Spleen (tissue), 7 donors: ENCODE results near the gene ZNF84.

Experiments
- POLR2AphosphoS5 ChIP-seq, 3 donors: sonication (generic); formaldehyde crosslinking; IDR thresholded peaks; one replicate each; pipeline ENCODE4 v1.5.1; 2017; ENCODE audit warnings: antibody characterized with exemption in 3 of 3
- TF ChIP-seq, protein P1 (sequence below), 11 experiments: fragments of 200-600 bp in 7 of 11; fragments of 450-650 bp in 4 of 11; sonication (generic) in 4 of 11; IDR thresholded peaks in 8 of 11; conservative IDR thresholded peaks in 3 of 11; 1 replicate in 7 of 11; 2 replicates in 4 of 11; pipeline versions ENCODE4 v1.4.0 to v1.8.0; 2016 to 2021; ENCODE audit warnings: antibody characterized with exemption in 11 of 11, inconsistent platforms in 4 of 11, mild to moderate bottlenecking in 1 of 11
- donor health status: DM: no; HTN: no; CAD: no; lungs with moderate emphysema.
- donor health status: DM: no; HTN: no; CAD: no.
- donor health status: DM: no; HTN: no; CAD: no.

DNA sequence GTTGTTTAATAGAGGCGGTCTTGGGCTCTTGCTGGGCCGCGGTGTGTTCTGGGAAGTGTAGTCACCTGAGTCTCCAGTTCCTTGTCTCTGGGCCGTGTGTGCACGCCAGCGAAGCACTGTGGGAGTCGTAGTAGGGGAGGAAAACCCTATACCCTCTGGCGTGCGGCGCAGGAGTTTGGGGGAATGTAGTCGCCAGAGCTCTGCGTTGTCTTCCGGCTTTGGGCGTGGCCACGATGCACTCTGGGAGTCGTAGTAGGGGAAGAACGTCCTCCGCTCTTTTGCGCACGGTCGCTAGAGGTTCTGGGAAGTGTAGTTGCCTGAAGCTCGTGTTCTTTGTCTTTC lies 42.7 kb downstream of the ZNF84 start:
- TF ChIP-seq, protein P1, sequence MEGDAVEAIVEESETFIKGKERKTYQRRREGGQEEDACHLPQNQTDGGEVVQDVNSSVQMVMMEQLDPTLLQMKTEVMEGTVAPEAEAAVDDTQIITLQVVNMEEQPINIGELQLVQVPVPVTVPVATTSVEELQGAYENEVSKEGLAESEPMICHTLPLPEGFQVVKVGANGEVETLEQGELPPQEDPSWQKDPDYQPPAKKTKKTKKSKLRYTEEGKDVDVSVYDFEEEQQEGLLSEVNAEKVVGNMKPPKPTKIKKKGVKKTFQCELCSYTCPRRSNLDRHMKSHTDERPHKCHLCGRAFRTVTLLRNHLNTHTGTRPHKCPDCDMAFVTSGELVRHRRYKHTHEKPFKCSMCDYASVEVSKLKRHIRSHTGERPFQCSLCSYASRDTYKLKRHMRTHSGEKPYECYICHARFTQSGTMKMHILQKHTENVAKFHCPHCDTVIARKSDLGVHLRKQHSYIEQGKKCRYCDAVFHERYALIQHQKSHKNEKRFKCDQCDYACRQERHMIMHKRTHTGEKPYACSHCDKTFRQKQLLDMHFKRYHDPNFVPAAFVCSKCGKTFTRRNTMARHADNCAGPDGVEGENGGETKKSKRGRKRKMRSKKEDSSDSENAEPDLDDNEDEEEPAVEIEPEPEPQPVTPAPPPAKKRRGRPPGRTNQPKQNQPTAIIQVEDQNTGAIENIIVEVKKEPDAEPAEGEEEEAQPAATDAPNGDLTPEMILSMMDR (IDR thresholded peaks at IDR 0.05 in 8 of 11, conservative IDR thresholded peaks at IDR 0.05 in 3 of 11), result peak in 1 of 11 experiments; percentile 6
- peak; percentile 1 to 86 (median 86) for TF ChIP-seq POLR2AphosphoS5 (IDR thresholded peaks at IDR 0.05)
